ENCODE measurements around the gene CD7. TPM values are rescaled to one million over a fixed set of nuclear protein-coding genes. Genes with fewer than 3 reads are reported as not detected.

Gene CD7
- total RNA-seq, 1 donor from 2014 or later, result 0.52 TPM

DNA sequence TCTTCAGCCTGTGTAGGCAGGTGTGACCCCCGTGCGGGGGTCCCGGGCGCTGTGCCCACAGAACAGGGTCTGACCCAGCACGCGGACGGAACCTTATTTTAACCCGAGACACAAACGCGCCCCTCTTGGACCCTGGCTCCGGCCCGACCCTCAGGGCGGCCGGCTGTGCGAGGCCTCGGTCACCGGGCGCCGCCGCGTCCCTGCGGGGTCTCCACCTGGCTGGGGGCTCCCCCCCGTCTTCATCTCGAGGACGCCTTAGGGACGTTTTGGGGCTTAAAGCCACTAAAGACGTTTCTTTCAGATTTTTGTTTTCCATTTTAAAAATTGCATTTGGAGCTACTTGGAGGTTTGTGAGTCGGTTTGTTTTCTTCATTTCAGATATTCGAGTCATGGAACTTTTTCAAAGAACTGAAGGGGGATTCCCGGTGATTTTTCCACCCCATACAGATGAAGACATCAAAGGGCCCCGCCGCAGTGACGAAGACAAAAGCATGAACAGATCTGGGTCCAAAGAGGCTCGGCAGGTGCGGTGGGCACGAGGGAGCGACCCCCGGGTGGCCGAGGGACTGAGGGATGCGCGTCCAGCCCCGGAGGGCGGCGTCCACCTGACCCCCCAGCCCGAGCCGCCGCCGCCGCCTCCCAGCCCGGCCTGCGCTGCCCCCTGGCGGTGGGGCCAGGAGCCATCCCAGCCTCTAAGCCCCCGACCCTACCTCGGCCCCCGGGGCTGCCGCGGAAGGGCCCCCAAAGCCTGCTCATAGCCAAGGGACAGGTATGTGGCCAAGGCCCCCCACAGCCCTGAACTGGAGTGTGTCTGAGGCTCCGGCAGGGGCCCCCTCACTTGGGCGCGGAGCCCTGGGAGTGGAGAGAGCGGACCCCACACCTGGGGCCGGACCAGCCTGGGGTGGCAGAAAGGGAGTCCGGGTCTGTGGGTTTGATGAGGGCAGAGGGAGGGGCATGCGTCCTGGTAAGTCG is 3.8 kb upstream of the CD7 start:
- no peaks in the 10 kb centered on the region for H3K9me3 ChIP-seq (ENCODE audit: control insufficient read depth in 3 of 3, low read length in 3 of 3)
- H3K36me3 ChIP-seq (ENCODE audit: control insufficient read depth in 3 of 3, insufficient read depth in 3 of 3, low read length in 3 of 3), result no peaks in the 10 kb centered on the region
- no peak overlapping the region for H3K4me3 ChIP-seq (ENCODE audit: low read length in 3 of 3)
- H3K27ac ChIP-seq (ENCODE audit: low read depth, low read length), result no peak overlapping the region
- peaks cover 0 to 3% (median 2%) of the 10 kb centered on the region in 3 donors for H3K4me1 ChIP-seq (ENCODE audit: control insufficient read depth in 3 of 3, insufficient read depth in 3 of 3, low read length in 3 of 3)
- H3K27me3 ChIP-seq (ENCODE audit: control insufficient read depth in 3 of 3, insufficient read depth in 3 of 3, low read length in 3 of 3), result peaks cover 6 to 11% (median 10%) of the 10 kb centered on the region in 3 donors
- H3K9ac ChIP-seq (ENCODE audit: low read depth in 1 of 3, low read length in 3 of 3), result no peak overlapping the region

DNA sequence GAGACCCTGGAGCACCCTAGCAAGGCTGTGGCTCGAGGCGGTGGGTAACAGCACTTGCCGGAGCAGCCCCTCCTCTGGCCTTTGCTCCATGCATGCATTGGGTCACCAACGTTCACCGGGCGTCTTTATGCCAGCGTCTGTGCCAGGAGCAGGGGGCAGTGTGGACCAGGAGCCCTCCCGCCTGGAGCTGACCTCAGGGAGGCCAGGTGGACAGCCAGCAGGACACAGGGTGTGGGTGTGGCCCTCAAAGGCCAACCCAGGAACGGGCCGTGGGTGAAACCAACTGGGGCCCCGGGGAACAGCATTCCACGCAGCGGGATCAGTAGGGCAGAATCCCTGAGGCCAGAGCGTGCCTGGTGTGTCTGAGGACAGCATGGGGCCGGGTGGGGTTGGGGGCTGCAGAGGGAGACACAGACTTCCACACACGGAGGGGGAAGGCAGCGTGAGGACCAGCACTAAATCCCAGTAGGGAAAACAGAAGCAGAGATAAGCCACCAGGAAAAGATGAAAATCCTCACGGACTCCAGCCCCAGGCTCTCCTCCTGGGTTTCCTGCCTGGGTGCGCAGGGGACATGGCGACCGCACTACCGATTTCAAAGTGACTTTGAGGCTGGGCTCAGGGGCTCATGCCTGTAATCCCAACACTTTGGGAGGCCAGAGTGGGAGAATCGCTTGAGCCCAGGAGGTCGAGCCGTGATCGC is 2.9 kb upstream of the CD7 start:
- H3K4me1 ChIP-seq (ENCODE audit: control insufficient read depth in 3 of 3, insufficient read depth in 3 of 3, low read length in 3 of 3), result peaks cover 2 to 5% (median 3%) of the 10 kb centered on the region in 3 donors
- no peak overlapping the region for H3K4me3 ChIP-seq (ENCODE audit: low read length in 3 of 3)
- H3K9me3 ChIP-seq (ENCODE audit: control insufficient read depth in 3 of 3, low read length in 3 of 3), result no peaks in the 10 kb centered on the region
- H3K27ac ChIP-seq (ENCODE audit: low read depth, low read length), result no peak overlapping the region
- H3K36me3 ChIP-seq (ENCODE audit: control insufficient read depth in 3 of 3, insufficient read depth in 3 of 3, low read length in 3 of 3), result no peaks in the 10 kb centered on the region
- no peak overlapping the region for H3K9ac ChIP-seq (ENCODE audit: low read depth in 1 of 3, low read length in 3 of 3)
- H3K27me3 ChIP-seq (ENCODE audit: control insufficient read depth in 3 of 3, insufficient read depth in 3 of 3, low read length in 3 of 3), result peaks cover 14 to 20% (median 19%) of the 10 kb centered on the region in 3 donors

DNA sequence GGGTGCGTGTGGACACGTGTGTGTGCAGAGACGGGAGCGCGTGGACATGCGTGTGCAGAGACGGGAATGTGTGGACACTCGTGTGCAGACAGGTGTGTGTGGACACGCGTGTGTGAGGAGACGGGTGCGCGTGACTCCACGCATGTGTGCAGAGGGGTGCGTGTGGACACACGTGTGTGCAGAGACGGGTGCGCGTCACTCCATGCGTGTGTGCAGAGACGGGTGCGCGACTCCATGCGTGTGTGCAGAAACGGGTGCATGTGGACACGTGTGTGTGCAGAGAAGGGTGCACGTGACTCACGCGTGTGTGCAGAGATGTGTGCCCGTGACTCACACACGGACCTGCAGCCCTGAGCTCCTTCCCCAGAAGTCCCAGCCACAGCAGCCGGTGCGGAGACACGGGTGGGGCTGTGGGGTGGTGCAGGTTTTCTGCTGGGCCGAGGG is 2.2 kb upstream of the CD7 start:
- Histone ChIP-seq H3K36me3 (ENCODE audit: control insufficient read depth in 3 of 3, insufficient read depth in 3 of 3, low read length in 3 of 3) (no peaks in the 10 kb centered on the region), H3K9ac (ENCODE audit: low read depth in 1 of 3, low read length in 3 of 3) (no peak overlapping the region), H3K27ac (ENCODE audit: low read depth, low read length) (no peak overlapping the region), H3K4me1 (ENCODE audit: control insufficient read depth in 3 of 3, insufficient read depth in 3 of 3, low read length in 3 of 3) (peaks cover 2 to 5% (median 3%) of the 10 kb centered on the region in 3 donors), H3K9me3 (ENCODE audit: control insufficient read depth in 3 of 3, low read length in 3 of 3) (no peaks in the 10 kb centered on the region), H3K27me3 (ENCODE audit: control insufficient read depth in 3 of 3, insufficient read depth in 3 of 3, low read length in 3 of 3) (peaks cover 18 to 26% (median 25%) of the 10 kb centered on the region in 3 donors), H3K4me3 (ENCODE audit: low read length in 3 of 3) (no peak overlapping the region)

DNA sequence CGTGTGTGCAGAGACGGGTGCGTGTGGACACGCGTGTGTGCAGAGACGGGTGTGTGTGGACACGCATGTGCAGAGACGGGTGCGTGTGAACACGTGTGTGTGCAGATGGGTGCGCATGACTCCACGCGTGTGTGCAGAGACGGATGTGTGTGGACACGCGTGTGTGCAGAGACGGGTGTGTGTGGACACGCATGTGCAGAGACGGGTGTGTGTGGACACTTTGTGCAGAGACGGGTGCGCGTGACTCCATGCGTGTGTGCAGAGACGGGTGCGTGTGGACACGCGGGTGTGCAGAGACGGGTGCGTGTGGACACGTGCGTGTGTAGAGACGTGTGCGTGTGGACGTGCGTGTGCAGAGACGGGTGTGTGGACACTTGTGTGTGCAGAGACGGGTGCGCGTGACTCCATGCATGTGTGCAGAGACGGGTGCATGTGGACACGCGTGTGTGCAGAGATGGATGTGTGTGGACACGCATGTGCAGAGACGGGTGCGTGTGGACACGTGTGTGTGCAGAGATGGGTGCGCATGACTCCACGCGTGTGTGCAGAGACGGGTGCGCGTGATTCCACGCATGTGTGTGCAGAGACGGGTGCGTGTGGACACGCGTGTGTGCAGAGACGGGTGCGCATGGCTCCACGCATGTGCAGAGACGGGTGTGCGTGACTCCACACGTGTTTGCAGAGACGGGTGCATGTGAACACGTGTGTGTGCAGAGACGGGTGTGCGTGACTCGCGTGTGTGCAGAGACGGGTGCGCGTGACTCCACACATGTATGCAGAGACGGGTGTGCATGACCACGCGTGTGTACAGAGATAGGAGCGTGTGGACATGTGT is 1.6 kb upstream of the CD7 start:
- H3K36me3 ChIP-seq (ENCODE audit: control insufficient read depth in 3 of 3, insufficient read depth in 3 of 3, low read length in 3 of 3), result no peaks in the 10 kb centered on the region

DNA sequence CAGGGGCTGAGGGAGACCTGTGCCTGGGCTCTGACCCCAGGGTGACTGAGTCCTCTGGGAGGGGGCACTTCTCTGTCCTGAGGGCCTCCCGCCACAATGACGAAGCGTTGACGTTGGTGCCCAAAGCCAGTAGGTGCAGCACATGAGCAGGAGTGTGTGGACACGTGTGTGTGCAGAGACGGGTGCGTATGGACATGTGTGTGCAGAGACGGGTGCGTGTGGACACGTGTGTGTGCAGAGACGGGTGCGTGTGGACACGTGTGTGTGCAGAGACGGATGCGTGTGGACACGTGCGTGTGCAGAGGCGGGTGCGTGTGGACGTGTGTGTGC is 726 bp upstream of the CD7 start:
- Histone ChIP-seq H3K9me3 (ENCODE audit: control insufficient read depth in 3 of 3, low read length in 3 of 3) (no peaks in the 10 kb centered on the region), H3K9ac (ENCODE audit: low read depth in 1 of 3, low read length in 3 of 3) (no peak overlapping the region), H3K27ac (ENCODE audit: low read depth, low read length) (no peak overlapping the region), H3K27me3 (ENCODE audit: control insufficient read depth in 3 of 3, insufficient read depth in 3 of 3, low read length in 3 of 3) (peaks cover 27 to 38% (median 37%) of the 10 kb centered on the region in 3 donors), H3K4me1 (ENCODE audit: control insufficient read depth in 3 of 3, insufficient read depth in 3 of 3, low read length in 3 of 3) (peaks cover 2 to 5% (median 3%) of the 10 kb centered on the region in 3 donors), H3K4me3 (ENCODE audit: low read length in 3 of 3) (no peak overlapping the region), H3K36me3 (ENCODE audit: control insufficient read depth in 3 of 3, insufficient read depth in 3 of 3, low read length in 3 of 3) (no peaks in the 10 kb centered on the region)

More for the DNA sequence above, 1.6 kb upstream of the CD7 start:
- Histone ChIP-seq H3K4me1 (ENCODE audit: control insufficient read depth in 3 of 3, insufficient read depth in 3 of 3, low read length in 3 of 3) (peaks cover 2 to 5% (median 3%) of the 10 kb centered on the region in 3 donors), H3K9ac (ENCODE audit: low read depth in 1 of 3, low read length in 3 of 3) (no peak overlapping the region), H3K9me3 (ENCODE audit: control insufficient read depth in 3 of 3, low read length in 3 of 3) (no peaks in the 10 kb centered on the region), H3K27ac (ENCODE audit: low read depth, low read length) (no peak overlapping the region), H3K4me3 (ENCODE audit: low read length in 3 of 3) (no peak overlapping the region), H3K27me3 (ENCODE audit: control insufficient read depth in 3 of 3, insufficient read depth in 3 of 3, low read length in 3 of 3) (peaks cover 23 to 32% (median 31%) of the 10 kb centered on the region in 3 donors)

DNA sequence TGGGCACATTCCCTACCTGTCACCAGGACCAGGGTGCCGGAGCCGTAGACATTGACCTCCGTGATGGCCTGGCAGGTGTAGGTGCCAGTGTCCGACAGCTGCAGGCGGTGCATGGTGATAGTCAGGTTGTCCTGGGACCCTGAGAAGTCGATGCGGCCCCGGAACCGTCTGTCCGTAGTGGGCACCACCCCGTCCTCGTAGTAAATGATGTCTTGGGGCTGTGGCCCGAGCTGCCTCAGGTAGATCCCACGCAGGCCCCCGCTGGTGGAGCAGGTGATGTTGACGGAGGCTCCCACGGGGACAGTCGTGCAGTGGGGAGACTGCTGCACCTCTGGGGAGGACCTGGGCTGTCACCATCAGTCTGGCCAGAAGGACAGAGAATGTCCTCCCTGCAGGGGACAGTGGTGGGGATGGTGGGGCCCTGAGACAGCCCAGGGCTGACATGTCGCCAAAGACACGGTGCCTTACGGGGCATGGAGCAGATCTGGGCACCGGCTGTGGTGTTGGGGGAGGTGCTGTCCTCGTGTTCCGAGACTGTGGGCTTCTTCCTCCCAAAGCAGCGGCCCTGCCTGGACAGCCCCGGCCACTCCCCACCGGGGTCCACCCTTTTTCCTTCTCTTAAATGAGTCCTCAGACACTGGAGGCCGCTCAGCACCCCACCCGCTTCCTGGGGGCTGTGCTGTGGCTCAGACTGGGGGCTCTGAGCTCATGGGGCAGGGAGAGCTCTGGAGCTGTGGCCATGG is 586 bp downstream of the CD7 start:
- Histone ChIP-seq H3K27me3 (ENCODE audit: control insufficient read depth in 3 of 3, insufficient read depth in 3 of 3, low read length in 3 of 3) (peaks cover 24 to 38% (median 37%) of the 10 kb centered on the region in 3 donors), H3K27ac (ENCODE audit: low read depth, low read length) (no peak overlapping the region)

DNA sequence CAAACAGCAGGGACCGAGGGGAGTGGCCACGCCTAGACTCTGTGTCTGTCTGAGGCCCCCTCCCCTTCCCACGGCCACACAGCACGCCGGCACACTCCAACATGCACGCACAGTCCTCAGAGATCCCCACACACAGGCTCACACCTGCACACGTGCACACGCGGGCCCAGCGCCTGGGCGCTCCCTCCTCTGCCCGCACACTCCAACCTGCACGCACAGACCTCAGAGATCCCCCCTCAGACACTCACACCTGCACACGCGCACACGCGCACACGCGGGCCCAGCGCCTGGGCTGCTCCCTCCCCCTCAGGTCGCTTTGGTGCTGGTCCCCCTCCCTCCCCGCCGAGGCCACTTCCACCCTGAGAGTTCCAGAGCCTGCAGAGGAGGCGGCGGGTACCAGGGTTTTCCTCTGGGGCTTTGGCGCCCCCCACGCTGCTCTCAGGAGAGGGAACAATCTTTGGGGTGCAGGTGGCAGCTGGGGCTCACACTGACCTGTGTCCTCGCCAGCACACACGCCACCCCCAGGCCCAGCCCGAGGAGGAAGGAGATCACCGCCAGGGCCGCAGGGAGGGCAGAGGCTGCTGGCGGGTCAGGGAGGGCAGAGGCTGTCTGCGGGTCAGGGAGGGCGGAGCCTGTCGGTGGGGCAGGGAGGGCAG is 1.6 kb downstream of the CD7 start:
- Histone ChIP-seq H3K27ac (ENCODE audit: low read depth, low read length) (no peak overlapping the region), H3K9me3 (ENCODE audit: control insufficient read depth in 3 of 3, low read length in 3 of 3) (no peaks in the 10 kb centered on the region), H3K4me3 (ENCODE audit: low read length in 3 of 3) (no peak overlapping the region), H3K9ac (ENCODE audit: low read depth in 1 of 3, low read length in 3 of 3) (no peak overlapping the region), H3K27me3 (ENCODE audit: control insufficient read depth in 3 of 3, insufficient read depth in 3 of 3, low read length in 3 of 3) (peaks cover 22 to 41% (median 34%) of the 10 kb centered on the region in 3 donors), H3K36me3 (ENCODE audit: control insufficient read depth in 3 of 3, insufficient read depth in 3 of 3, low read length in 3 of 3) (no peaks in the 10 kb centered on the region), H3K4me1 (ENCODE audit: control insufficient read depth in 3 of 3, insufficient read depth in 3 of 3, low read length in 3 of 3) (peaks cover 0 to 5% (median 0%) of the 10 kb centered on the region in 3 donors)

More for the DNA sequence above, 586 bp downstream of the CD7 start:
- no peak overlapping the region for H3K4me3 ChIP-seq (ENCODE audit: low read length in 3 of 3)
- H3K9ac ChIP-seq (ENCODE audit: low read depth in 1 of 3, low read length in 3 of 3), result no peak overlapping the region
- H3K36me3 ChIP-seq (ENCODE audit: control insufficient read depth in 3 of 3, insufficient read depth in 3 of 3, low read length in 3 of 3), result no peaks in the 10 kb centered on the region
- peaks cover 2 to 5% (median 3%) of the 10 kb centered on the region in 3 donors for H3K4me1 ChIP-seq (ENCODE audit: control insufficient read depth in 3 of 3, insufficient read depth in 3 of 3, low read length in 3 of 3)
- no peaks in the 10 kb centered on the region for H3K9me3 ChIP-seq (ENCODE audit: control insufficient read depth in 3 of 3, low read length in 3 of 3)

DNA sequence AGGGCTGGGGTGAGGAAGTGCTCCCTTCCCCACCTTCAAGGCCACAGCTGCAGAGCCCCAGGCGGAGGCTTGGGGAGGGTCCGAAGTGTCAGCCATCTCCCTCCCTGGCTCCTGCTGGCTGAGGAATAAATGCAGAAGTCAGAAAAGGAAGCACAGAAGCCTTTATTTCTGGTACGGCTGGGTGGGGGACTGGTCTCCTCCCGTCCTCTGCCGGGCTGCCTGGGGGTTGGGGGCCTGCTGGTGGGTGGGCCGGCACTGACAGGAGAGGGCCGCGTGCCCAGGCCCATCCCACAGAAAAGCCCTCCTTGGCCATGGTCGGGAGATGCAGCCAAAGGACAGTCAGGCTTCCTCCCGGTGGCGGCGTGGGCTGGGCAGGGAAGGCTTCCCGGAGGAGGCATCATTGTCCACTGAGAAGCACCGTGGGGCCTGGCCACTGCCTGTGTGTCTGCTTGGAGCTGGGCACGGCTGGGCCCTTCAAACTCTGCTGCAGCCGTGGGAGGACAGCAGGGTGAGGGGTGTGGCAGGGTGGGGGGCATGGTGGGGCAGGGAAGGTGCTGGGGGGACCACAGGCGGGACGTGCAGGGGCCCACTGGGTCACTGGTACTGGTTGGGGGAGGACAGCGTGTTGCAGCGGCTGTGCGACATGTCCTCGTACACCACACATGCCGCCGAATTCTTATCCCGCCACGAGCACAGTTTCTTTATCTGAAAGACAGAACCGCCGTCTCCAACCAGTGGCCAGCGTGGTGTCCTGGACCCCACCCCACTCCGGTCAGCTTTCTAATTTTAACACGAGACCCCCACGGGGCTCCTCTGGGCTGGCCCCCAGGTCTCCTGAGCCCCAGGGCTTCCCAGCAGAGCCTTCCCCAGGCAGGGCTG is 2.4 kb downstream of the CD7 start:
- Histone ChIP-seq H3K9ac (ENCODE audit: low read depth in 1 of 3, low read length in 3 of 3) (no peak overlapping the region), H3K27ac (ENCODE audit: low read depth, low read length) (no peak overlapping the region), H3K9me3 (ENCODE audit: control insufficient read depth in 3 of 3, low read length in 3 of 3) (no peaks in the 10 kb centered on the region), H3K27me3 (ENCODE audit: control insufficient read depth in 3 of 3, insufficient read depth in 3 of 3, low read length in 3 of 3) (peaks cover 28 to 48% (median 39%) of the 10 kb centered on the region in 3 donors), H3K4me1 (ENCODE audit: control insufficient read depth in 3 of 3, insufficient read depth in 3 of 3, low read length in 3 of 3) (peaks cover 0 to 5% (median 0%) of the 10 kb centered on the region in 3 donors), H3K4me3 (ENCODE audit: low read length in 3 of 3) (no peak overlapping the region), H3K36me3 (ENCODE audit: control insufficient read depth in 3 of 3, insufficient read depth in 3 of 3, low read length in 3 of 3) (no peaks in the 10 kb centered on the region)
